OCI-LY3 (cell line): Measurements from ENCODE around the gene UAP1L1.

Source experiments
- H2AFZ ChIP-seq: fragments of 200-600, 300-600 bp; shearing (Covaris generic); 2 replicates; pipeline ENCODE4 v1.6.0; 2014; ENCODE audit warnings: antibody characterized with exemption, low read depth, low read length
- H3K27ac ChIP-seq: fragments of 200-600, 300-600 bp; sonication (generic); 2 replicates; pipeline ENCODE4 v1.5.1; 2014; ENCODE audit warnings: mild to moderate bottlenecking, low read length, moderate library complexity, mixed read lengths
- H3K27me3 ChIP-seq: fragments of 200-600, 300-600 bp; sonication (generic); 2 replicates; pipeline ENCODE4 v1.6.1; 2014; ENCODE audit warnings: low read depth, low read length, mixed read lengths
- H3K36me3 ChIP-seq: fragments of 200-600, 300-600 bp; sonication (generic); replicated peaks from 2 replicates; pipeline ENCODE3; 2014; ENCODE audit warnings: low read depth, low read length, mixed read lengths
- H3K4me1 ChIP-seq: fragments of 300-600, 200-600 bp; sonication (generic); 2 replicates; pipeline ENCODE4 v1.6.1; 2014; ENCODE audit warnings: low read length, mixed read lengths
- H3K4me2 ChIP-seq: fragments of 200-600, 300-600 bp; sonication (generic); 2 replicates; pipeline ENCODE4 v1.6.1; 2014; ENCODE audit warnings: low read length, mixed read lengths
- H3K4me3 ChIP-seq: fragments of 300-600, 200-600 bp; sonication (generic); 2 replicates; pipeline ENCODE4 v1.5.1; 2014; ENCODE audit warnings: antibody characterized with exemption, mild to moderate bottlenecking, low read length, moderate library complexity
- H3K79me2 ChIP-seq: fragments of 300-600, 200-600 bp; shearing (Covaris generic); 2 replicates; pipeline ENCODE4 v1.6.1; 2014; ENCODE audit warnings: mild to moderate bottlenecking, low read length, mixed read lengths
- H3K9ac ChIP-seq: fragments of 300-600, 200-600 bp; shearing (Covaris generic); 2 replicates; pipeline ENCODE4 v1.6.0; 2014; ENCODE audit warnings: mild to moderate bottlenecking, low read length, moderate library complexity
- H3K9me3 ChIP-seq: fragments of 200-600, 300-600 bp; shearing (Covaris generic); 2 replicates; pipeline ENCODE4 v1.6.1; 2014; ENCODE audit warnings: low read length, mixed read lengths; ENCODE audit not compliant: insufficient read depth
- H4K20me1 ChIP-seq: fragments of 200-600, 300-600 bp; sonication (generic); 2 replicates; pipeline ENCODE4 v1.6.1; 2016; ENCODE audit warnings: low read length, mixed read lengths; ENCODE audit not compliant: insufficient read depth
- CTCF ChIP-seq: fragments of 200-600, 300-600 bp; sonication (generic); IDR thresholded peaks from 2 replicates; pipeline ENCODE4 v1.5.1; 2014; ENCODE audit warnings: antibody characterized with exemption, low read length, low read depth
- EZH2phosphoT487 ChIP-seq: fragments of 200-600 bp; shearing (Covaris generic); IDR thresholded peaks from 2 replicates; pipeline ENCODE4 v1.6.1; 2018; ENCODE audit warnings: antibody characterized with exemption, mixed run types, low read depth

Gene UAP1L1

GRCh38 chr9:137048655-137049543, 28.4 kb upstream of the UAP1L1 start:
- no peak overlapping the region for H3K4me2 ChIP-seq
- H3K36me3 ChIP-seq, result no peaks in the 10 kb centered on the region
- H3K9me3 ChIP-seq, result no peaks in the 10 kb centered on the region
- no peak overlapping the region for H3K4me3 ChIP-seq
- H3K4me1 ChIP-seq, result peaks cover 3% of the 10 kb centered on the region; the same call in 1 of the 2 replicates
- H3K27ac ChIP-seq, result no peak overlapping the region
- H3K27me3 ChIP-seq, result peaks cover 24% of the 10 kb centered on the region
- TF ChIP-seq EZH2phosphoT487, result no peak
- no peak for TF ChIP-seq CTCF
- 0 out of 2 replicates have a peak, but pooled peaks cover 9% of the 10 kb centered on the region for H4K20me1 ChIP-seq
- H3K9ac ChIP-seq, result no peak overlapping the region
- H3K79me2 ChIP-seq, result no peaks in the 10 kb centered on the region
- no peak overlapping the region for H2AFZ ChIP-seq

- H2AFZ ChIP-seq, result no peak overlapping the region
- no peak overlapping the region for H3K4me3 ChIP-seq
- peaks cover 3% of the 10 kb centered on the region; the same call in 1 of the 2 replicates for H3K4me1 ChIP-seq
- no peaks in the 10 kb centered on the region for H3K9me3 ChIP-seq
- no peak overlapping the region for H3K4me2 ChIP-seq
- H3K9ac ChIP-seq, result no peak overlapping the region
- H4K20me1 ChIP-seq, result 0 out of 2 replicates have a peak, but pooled peaks cover 9% of the 10 kb centered on the region
- no peaks in the 10 kb centered on the region for H3K36me3 ChIP-seq
- TF ChIP-seq EZH2phosphoT487, result no peak
- peak; percentile 50 for TF ChIP-seq CTCF
- no peaks in the 10 kb centered on the region for H3K79me2 ChIP-seq
- peaks cover 15% of the 10 kb centered on the region for H3K27me3 ChIP-seq
- H3K27ac ChIP-seq, result no peak overlapping the region
Measured at GRCh38 chr9:137049544-137050449, 27.5 kb upstream of the UAP1L1 start.

GRCh38 chr9:137050570-137050969, 26.7 kb upstream of the UAP1L1 start:
- Histone ChIP-seq H3K9ac (no peak overlapping the region), H3K27me3 (peaks cover 11% of the 10 kb centered on the region; the same call in 1 of the 2 replicates), H3K36me3 (no peaks in the 10 kb centered on the region), H3K4me3 (no peak overlapping the region), H2AFZ (no peak overlapping the region), H3K4me1 (peaks cover 3% of the 10 kb centered on the region; the same call in 1 of the 2 replicates), H4K20me1 (0 out of 2 replicates have a peak, but pooled peaks cover 9% of the 10 kb centered on the region), H3K79me2 (no peaks in the 10 kb centered on the region), H3K27ac (no peak overlapping the region), H3K4me2 (no peak overlapping the region), H3K9me3 (no peaks in the 10 kb centered on the region)
- no peak for TF ChIP-seq EZH2phosphoT487
- TF ChIP-seq CTCF, result no peak
